Measurements from ENCODE around the gene SPAG5.
"Not testable (repeated sequence)": the region's sequence is repeated elsewhere in the genome, so short reads cannot be mapped to it uniquely, and the experiment has no call there.

Gene SPAG5

GRCh38 chr17:28610376-28610775, 11.6 kb upstream of the SPAG5 start:
- DNase-seq (ENCODE audit: low read depth in 4 of 4, low spot score in 1 of 4), result no peak

- not testable (repeated sequence) for DNase-seq (ENCODE audit: low read depth in 4 of 4, low spot score in 1 of 4)
Measured at GRCh38 chr17:28604031-28604430, 5.2 kb upstream of the SPAG5 start.

GRCh38 chr17:28599311-28600184, 723 bp upstream of the SPAG5 start:
- DNase-seq (ENCODE audit: low read depth in 4 of 4, low spot score in 1 of 4), result peak in 3 of 4 experiments; percentile 33 to 49 (median 49)

GRCh38 chr17:28598389-28598788, 436 bp downstream of the SPAG5 start:
- no peak for DNase-seq (ENCODE audit: low read depth in 4 of 4, low spot score in 1 of 4)

- DNase-seq (ENCODE audit: low read depth in 4 of 4, low spot score in 1 of 4), result no peak
Measured at GRCh38 chr17:28597606-28598383, 1.0 kb downstream of the SPAG5 start.

GRCh38 chr17:28592260-28592659, 6.6 kb downstream of the SPAG5 start:
- no peak for DNase-seq (ENCODE audit: low read depth in 4 of 4, low spot score in 1 of 4)

GRCh38 chr17:28585851-28586250, 13.0 kb downstream of the SPAG5 start:
- no peak for DNase-seq (ENCODE audit: low read depth in 4 of 4, low spot score in 1 of 4)

- no peak for DNase-seq (ENCODE audit: low read depth in 4 of 4, low spot score in 1 of 4)
Measured at GRCh38 chr17:28584434-28584833, 14.4 kb downstream of the SPAG5 start.

- DNase-seq (ENCODE audit: low read depth in 4 of 4, low spot score in 1 of 4), result no peak
Measured at GRCh38 chr17:28582513-28582912, 16.3 kb downstream of the SPAG5 start.

- no peak for DNase-seq (ENCODE audit: low read depth in 4 of 4, low spot score in 1 of 4)
Measured at GRCh38 chr17:28580959-28581358, 17.9 kb downstream of the SPAG5 start.

- no peak for DNase-seq (ENCODE audit: low read depth in 4 of 4, low spot score in 1 of 4)
Measured at GRCh38 chr17:28579526-28579925, 19.3 kb downstream of the SPAG5 start.

GRCh38 chr17:28578246-28579195, 20.3 kb downstream of the SPAG5 start:
- no peak for DNase-seq (ENCODE audit: low read depth in 4 of 4, low spot score in 1 of 4)

GRCh38 chr17:28577466-28577824, 21.4 kb downstream of the SPAG5 start:
- no peak for DNase-seq (ENCODE audit: low read depth in 4 of 4, low spot score in 1 of 4)

GRCh38 chr17:28576758-28577465, 21.9 kb downstream of the SPAG5 start, which contains the start of gene ALDOC:
Gene ALDOC (minus strand): TSS chr17:28576895. CDS start chr17:28575532, 1,363 bp downstream.
- DNase-seq (ENCODE audit: low read depth in 4 of 4, low spot score in 1 of 4), result peak; percentile 93 to 99 (median 96)

- not testable (repeated sequence) for DNase-seq (ENCODE audit: low read depth in 4 of 4, low spot score in 1 of 4)
Measured at GRCh38 chr17:28576016-28576415, 22.8 kb downstream of the SPAG5 start.

- no peak for DNase-seq (ENCODE audit: low read depth in 4 of 4, low spot score in 1 of 4)
Measured at GRCh38 chr17:28575126-28575795, 23.6 kb downstream of the SPAG5 start.

- DNase-seq (ENCODE audit: low read depth in 4 of 4, low spot score in 1 of 4), result no peak
Measured at GRCh38 chr17:28574526-28574925, 24.3 kb downstream of the SPAG5 start.

- DNase-seq (ENCODE audit: low read depth in 4 of 4, low spot score in 1 of 4), result no peak
Measured at GRCh38 chr17:28573966-28574480, 24.8 kb downstream of the SPAG5 start.

- no peak for DNase-seq (ENCODE audit: low read depth in 4 of 4, low spot score in 1 of 4)
Measured at GRCh38 chr17:28573521-28573920, 25.3 kb downstream of the SPAG5 start.

- DNase-seq (ENCODE audit: low read depth in 4 of 4, low spot score in 1 of 4), result no peak
Measured at GRCh38 chr17:28573040-28573380, 25.8 kb downstream of the SPAG5 start.

All from stimulated activated CD4-positive, alpha-beta T cell treated with anti-CD3 and anti-CD28 coated beads, Interleukin-1b, Interleukin-23, amount 100 ng/mL, for 24 hours (primary cell).